NCI-H2196 (cell line): ENCODE results near the gene LGALS9.
"Not testable (repeated sequence)": the region's sequence is repeated elsewhere in the genome, so short reads cannot be mapped to it uniquely, and the experiment has no call there.

Experiments used
- DNase-seq: peaks from one replicate; lab custom pipeline; 2025; ENCODE audit not compliant: unreplicated experiment; lab: John Stamatoyannopoulos, UW

LGALS9 gene

GRCh38 chr17:27627514-27627913 is 3.5 kb upstream of the LGALS9 start:
- DNase-seq: no peak

DNA sequence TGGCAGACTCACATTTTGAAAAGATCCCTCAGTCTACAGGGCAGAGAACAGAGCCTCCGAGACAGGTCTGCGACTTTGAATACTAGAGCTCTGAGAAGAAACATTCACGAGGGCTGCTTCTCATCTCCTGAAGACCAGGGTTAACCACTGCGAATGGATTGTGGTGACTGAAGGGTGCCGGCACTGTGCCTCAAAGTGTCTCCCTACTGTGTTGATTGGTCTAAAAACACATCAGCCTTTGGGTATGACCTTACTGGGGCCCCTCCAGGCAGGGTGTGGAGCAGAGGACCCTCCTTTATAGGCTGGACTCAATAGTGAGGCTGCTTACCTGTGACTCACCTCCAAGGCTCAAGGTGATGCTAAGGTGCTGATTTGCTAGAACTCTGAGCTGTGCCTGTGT is 2.6 kb upstream of the LGALS9 start:
- no peak for DNase-seq

DNA sequence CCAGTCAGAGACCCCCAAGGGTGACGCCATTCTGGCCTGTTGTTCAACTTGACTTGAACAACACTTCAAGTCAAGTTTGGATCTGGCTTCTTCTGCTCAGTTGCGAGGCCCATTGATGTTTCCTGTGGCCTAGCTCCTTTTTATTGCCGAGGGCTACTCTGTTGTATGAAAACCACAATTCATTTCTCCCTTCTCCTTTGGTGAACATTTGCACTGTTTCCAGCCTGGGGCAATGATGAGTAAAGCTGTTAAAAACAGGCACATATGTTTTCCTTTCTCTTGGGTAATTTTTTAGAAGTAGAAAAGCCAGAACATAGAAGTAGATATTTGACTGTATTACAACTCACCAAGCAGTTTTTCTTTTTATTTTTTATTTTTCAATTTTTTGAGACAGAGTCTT is 1.7 kb upstream of the LGALS9 start:
- DNase-seq: not testable (repeated sequence)

GRCh38 chr17:27631411-27631760 is 398 bp downstream of the LGALS9 start:
- no peak for DNase-seq

GRCh38 chr17:27631897-27632725 is 1.1 kb downstream of the LGALS9 start:
- DNase-seq: no peak

- not testable (repeated sequence) for DNase-seq
Observed at GRCh38 chr17:27632766-27633165, 1.8 kb downstream of the LGALS9 start.

GRCh38 chr17:27633312-27634025 is 2.5 kb downstream of the LGALS9 start:
- DNase-seq: no peak

DNA sequence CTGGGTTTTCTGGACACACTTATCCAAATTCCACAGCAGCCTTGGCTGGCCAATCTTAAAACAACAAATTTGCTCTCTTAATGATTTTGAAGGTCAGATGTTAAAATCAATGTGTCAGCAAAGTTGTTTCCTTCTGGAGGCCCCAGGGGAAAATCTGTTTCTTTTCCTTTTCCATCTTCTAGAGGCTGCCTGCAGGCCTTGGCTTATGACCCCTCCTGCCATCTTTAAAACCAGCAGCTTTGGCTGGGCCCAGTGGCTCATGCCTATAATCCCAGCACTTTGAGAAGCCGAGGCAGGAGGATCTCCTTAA is 3.0 kb downstream of the LGALS9 start:
- DNase-seq: no peak

DNA sequence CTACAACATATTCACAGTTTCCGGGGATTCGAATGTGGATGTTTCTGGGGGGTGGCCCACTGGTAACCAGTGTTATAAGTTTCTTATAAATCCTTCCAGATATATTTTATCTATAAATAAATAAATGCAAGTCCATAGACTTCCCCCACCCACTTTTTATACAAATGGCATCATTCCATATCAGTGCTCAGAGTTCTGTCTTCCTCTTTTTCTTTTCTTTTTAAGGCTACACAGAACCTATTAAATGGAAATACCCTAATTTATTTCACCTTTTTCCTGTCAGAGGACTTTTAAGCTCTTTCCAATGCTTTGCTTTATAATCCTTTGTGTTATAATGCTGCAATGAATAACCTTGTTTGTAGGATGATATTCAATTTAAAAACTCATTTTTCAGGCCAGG is 3.8 kb downstream of the LGALS9 start:
- DNase-seq: no peak

- no peak for DNase-seq
Observed at GRCh38 chr17:27635275-27635823, 4.4 kb downstream of the LGALS9 start.

- DNase-seq: not testable (repeated sequence)
Observed at GRCh38 chr17:27636005-27636520, 5.1 kb downstream of the LGALS9 start.

- not testable (repeated sequence) for DNase-seq
Observed at GRCh38 chr17:27637818-27638217, 6.8 kb downstream of the LGALS9 start.

DNA sequence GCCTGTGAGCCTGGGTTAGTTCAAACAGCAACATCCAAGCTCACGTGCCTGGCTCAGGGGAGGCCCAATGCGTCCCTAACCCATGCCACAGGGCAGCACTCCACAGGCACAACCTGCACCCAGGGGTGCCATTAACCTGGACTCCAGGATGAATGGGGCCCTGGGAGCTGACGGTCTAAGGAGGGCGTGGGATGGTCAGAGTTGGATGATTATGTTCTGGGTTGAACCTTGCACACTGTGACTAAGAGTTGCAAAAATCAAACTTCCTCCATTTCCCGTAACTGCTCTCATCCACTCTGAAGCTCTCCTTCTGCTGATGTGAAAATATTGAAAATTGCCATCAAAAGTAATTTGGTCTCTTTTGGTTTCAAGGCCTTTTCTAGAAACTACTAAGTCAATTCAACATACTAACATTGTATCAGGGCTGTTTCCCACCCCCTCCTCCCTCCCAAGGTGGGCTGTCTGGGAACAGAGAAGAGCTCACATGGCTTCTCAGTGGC is 7.5 kb downstream of the LGALS9 start:
- DNase-seq: not testable (repeated sequence)

DNA sequence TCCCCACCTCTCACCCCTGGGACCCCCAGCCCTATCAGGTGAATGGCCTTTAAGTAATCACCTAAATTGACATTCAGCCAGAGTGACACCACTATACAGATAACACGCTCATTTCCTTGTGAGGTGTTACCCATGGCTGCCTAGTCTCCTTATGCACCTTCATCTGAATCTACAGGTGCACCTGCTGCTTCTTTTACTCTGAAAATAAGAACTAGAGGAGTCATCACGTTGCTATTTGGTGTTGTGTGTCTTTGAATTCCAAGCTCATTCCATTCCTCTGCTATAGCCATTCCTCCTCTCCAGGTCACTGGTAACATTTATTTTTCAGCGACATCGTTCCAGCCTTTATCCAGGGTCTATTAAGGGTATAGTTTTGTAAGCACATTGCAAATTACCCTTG is 9.8 kb downstream of the LGALS9 start:
- DNase-seq: no peak

DNA sequence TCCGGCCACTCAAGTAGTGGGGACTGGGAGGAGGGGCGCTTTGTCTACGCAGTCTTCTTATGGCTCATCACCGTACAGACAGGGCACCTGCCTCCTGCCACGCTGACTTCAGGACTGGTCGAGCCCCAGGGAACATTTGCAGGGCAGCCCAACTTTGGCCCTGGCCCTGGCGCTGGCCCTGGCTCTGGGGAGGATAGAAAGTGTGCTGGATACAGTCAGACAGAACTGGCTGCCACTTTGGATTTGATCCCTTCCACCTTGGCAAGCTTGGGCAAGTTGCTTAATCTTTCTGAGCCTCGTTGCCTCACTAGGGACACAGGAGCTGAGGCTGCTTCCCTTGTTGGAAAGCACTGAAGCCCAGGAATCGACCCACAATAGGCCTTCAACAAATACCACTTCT is 13.6 kb downstream of the LGALS9 start:
- DNase-seq: no peak

GRCh38 chr17:27645621-27646020 is 14.6 kb downstream of the LGALS9 start:
- DNase-seq: not testable (repeated sequence)

DNA sequence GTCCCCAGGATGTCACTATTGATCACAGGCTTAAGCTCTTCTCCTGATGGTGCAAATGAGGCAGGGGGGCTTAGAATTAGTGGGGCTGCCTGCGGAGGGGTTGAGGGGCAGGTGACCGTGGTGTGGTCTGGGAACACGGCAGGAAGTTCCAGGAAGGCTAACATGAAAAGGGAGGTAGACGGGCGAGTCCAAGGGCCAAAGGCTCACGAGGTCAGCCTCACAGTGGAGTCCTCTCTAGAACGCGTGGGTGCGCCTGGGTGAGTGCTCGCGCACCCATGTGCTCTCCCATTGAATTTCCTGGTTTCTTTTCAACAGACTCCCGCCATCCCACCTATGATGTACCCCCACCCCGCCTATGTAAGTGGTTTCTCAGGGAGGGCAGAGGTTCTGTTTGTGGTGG is 15.2 kb downstream of the LGALS9 start:
- no peak for DNase-seq

GRCh38 chr17:27647765-27648164 is 16.8 kb downstream of the LGALS9 start:
- no peak for DNase-seq

DNA sequence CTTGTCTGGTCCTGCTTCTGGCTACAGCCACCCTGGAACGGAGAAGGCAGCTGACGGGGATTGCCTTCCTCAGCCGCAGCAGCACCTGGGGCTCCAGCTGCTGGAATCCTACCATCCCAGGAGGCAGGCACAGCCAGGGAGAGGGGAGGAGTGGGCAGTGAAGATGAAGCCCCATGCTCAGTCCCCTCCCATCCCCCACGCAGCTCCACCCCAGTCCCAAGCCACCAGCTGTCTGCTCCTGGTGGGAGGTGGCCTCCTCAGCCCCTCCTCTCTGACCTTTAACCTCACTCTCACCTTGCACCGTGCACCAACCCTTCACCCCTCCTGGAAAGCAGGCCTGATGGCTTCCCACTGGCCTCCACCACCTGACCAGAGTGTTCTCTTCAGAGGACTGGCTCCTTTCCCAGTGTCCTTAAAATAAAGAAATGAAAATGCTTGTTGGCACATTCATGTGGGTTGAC is 18.2 kb downstream of the LGALS9 start:
- DNase-seq: peak; percentile 0

DNA sequence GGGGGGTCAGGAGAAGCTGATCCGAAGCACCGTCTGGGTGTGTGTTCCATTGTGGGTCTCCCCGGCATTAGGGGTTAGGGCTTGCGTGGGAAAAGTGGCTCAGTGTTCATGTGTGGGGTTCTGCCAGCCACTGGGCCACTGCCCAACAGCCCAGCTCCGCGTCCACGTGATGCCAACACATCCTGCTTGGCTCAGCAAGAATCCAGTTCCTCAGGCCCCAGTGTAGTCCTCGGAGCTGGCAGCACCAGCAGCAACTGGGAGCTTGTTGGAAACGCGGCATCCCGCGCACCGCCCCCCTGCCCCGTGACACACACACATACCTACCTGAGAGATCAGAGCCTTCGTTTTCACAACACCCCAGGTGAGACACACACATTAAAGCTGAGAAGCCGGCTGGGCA is 18.9 kb downstream of the LGALS9 start:
- no peak for DNase-seq

DNA sequence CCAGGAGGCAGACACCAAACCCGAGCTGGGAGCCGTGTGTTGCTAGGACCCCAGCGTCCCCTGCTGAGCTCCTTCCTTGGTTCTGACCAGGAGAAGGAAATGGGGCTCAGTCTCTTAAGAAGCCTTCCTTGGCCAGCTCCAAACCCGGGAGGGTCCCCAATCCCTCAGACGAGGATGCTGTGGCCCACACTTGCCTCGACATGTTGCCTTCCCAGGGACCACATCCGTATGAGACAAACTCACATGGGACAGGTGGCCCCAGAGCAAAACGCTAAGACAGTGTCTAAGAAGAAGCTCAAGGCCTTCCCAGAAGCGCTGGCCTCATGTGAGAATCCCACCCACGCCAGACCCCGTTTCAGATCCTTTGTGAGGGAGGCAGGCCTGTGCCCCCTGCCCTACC is 19.8 kb downstream of the LGALS9 start:
- DNase-seq: no peak
